ENCODE results near the gene LRRTM4. TPM values are rescaled to one million over a fixed set of nuclear protein-coding genes. Genes with fewer than 3 reads are reported as not detected.

LRRTM4 gene
- total RNA-seq, 1 donor from 2014 or later, result 10.6 TPM

- no peak overlapping the region for H3K27ac Mint-ChIP-seq (ENCODE audit: unreplicated experiment)
Observed at GRCh38 chr2:77016443-77017354, 505.5 kb downstream of the LRRTM4 start.

GRCh38 chr2:77013953-77014352 is 508.2 kb downstream of the LRRTM4 start:
- Mint-ChIP-seq H3K27me3 (ENCODE audit: low read depth) (no peaks in the 10 kb centered on the region), H3K4me1 (peaks cover 36% of the 10 kb centered on the region), H3K36me3 (ENCODE audit: low read depth) (peaks cover 3% of the 10 kb centered on the region), H3K4me3 (no peak overlapping the region), H3K27ac (ENCODE audit: unreplicated experiment) (no peak overlapping the region), H3K9me3 (no peaks in the 10 kb centered on the region)
- TF ChIP-seq CTCF (conservative IDR thresholded peaks at IDR 0.05), result no peak
- no peak for DNase-seq (ENCODE audit: low read depth, low spot score)

More at GRCh38 chr2:77016443-77017354, 505.5 kb downstream of the LRRTM4 start:
- TF ChIP-seq CTCF (conservative IDR thresholded peaks at IDR 0.05), result no peak
- no peak for DNase-seq (ENCODE audit: low read depth, low spot score)
- Mint-ChIP-seq H3K36me3 (ENCODE audit: low read depth) (no peaks in the 10 kb centered on the region), H3K4me3 (no peak overlapping the region), H3K4me1 (peaks cover 18% of the 10 kb centered on the region), H3K27me3 (ENCODE audit: low read depth) (no peaks in the 10 kb centered on the region), H3K9me3 (peaks cover 6% of the 10 kb centered on the region)

GRCh38 chr2:77013457-77013856 is 508.7 kb downstream of the LRRTM4 start:
- Mint-ChIP-seq H3K27me3 (ENCODE audit: low read depth) (no peaks in the 10 kb centered on the region), H3K4me3 (no peak overlapping the region), H3K27ac (ENCODE audit: unreplicated experiment) (peak overlapping the region; percentile 3), H3K36me3 (ENCODE audit: low read depth) (peaks cover 3% of the 10 kb centered on the region), H3K4me1 (peaks cover 40% of the 10 kb centered on the region), H3K9me3 (no peaks in the 10 kb centered on the region)
- no peak for DNase-seq (ENCODE audit: low read depth, low spot score)
- TF ChIP-seq CTCF (conservative IDR thresholded peaks at IDR 0.05), result no peak

GRCh38 chr2:77009307-77009706 is 512.9 kb downstream of the LRRTM4 start:
- no peak overlapping the region for H3K4me3 Mint-ChIP-seq
- peaks cover 3% of the 10 kb centered on the region for H3K36me3 Mint-ChIP-seq (ENCODE audit: low read depth)
- H3K9me3 Mint-ChIP-seq, result no peaks in the 10 kb centered on the region
- no peak for TF ChIP-seq CTCF (conservative IDR thresholded peaks at IDR 0.05)
- H3K4me1 Mint-ChIP-seq, result peaks cover 48% of the 10 kb centered on the region
- peak overlapping the region; percentile 81 for H3K27ac Mint-ChIP-seq (ENCODE audit: unreplicated experiment)
- no peak for DNase-seq (ENCODE audit: low read depth, low spot score)
- H3K27me3 Mint-ChIP-seq (ENCODE audit: low read depth), result no peaks in the 10 kb centered on the region

GRCh38 chr2:77008853-77009252 is 513.3 kb downstream of the LRRTM4 start:
- no peak overlapping the region for H3K4me3 Mint-ChIP-seq
- no peak for DNase-seq (ENCODE audit: low read depth, low spot score)
- H3K9me3 Mint-ChIP-seq, result no peaks in the 10 kb centered on the region
- peaks cover 48% of the 10 kb centered on the region for H3K4me1 Mint-ChIP-seq
- H3K27me3 Mint-ChIP-seq (ENCODE audit: low read depth), result no peaks in the 10 kb centered on the region
- no peak for TF ChIP-seq CTCF (conservative IDR thresholded peaks at IDR 0.05)
- peak overlapping the region; percentile 8 for H3K27ac Mint-ChIP-seq (ENCODE audit: unreplicated experiment)
- peaks cover 3% of the 10 kb centered on the region for H3K36me3 Mint-ChIP-seq (ENCODE audit: low read depth)

Data from neural crest cell (in vitro differentiated cells).